Natural killer cell (primary cell): Measurements from ENCODE around the gene LRRC55. TPM values are rescaled to one million over a fixed set of nuclear protein-coding genes. Genes with fewer than 3 reads are reported as not detected.

Source experiments
- ATAC-seq, 3 donors: fragments of 150-1000 bp in 2 of 3; fragments of 200-7000 bp in 1 of 3; cut with Tn5 transposase; 1 replicate in 1 of 3; 2 replicates in 2 of 3; pipeline ENCODE4 v1.10.0; 2021; ENCODE audit warnings: mild to moderate bottlenecking in 2 of 3, moderate library complexity in 2 of 3
- DNase-seq, 2 donors: peaks; one replicate each; pipeline versions ENCODE4 v3.0.0 to v3.0.0-alpha.2; 2013 to 2021; ENCODE audit warnings: mixed read lengths in 1 of 2
- H3K27ac ChIP-seq: one replicate; pipeline ENCODE4 v1.5.1; 2013; ENCODE audit warnings: mild to moderate bottlenecking, low read length
- H3K27me3 ChIP-seq: one replicate; pipeline ENCODE4 v1.6.1; 2013; ENCODE audit warnings: low read length; ENCODE audit not compliant: control insufficient read depth, insufficient read depth
- H3K36me3 ChIP-seq: one replicate; pipeline ENCODE4 v1.6.1; 2013; ENCODE audit warnings: low read length; ENCODE audit not compliant: control insufficient read depth, insufficient read depth
- H3K4me1 ChIP-seq: one replicate; pipeline ENCODE4 v1.6.1; 2013; ENCODE audit warnings: low read length; ENCODE audit not compliant: control insufficient read depth, insufficient read depth
- H3K4me3 ChIP-seq: one replicate; pipeline ENCODE4 v1.5.1; 2013; ENCODE audit warnings: low read length
- H3K9me3 ChIP-seq: one replicate; pipeline ENCODE4 v1.6.1; 2013; ENCODE audit warnings: low read length; ENCODE audit not compliant: control insufficient read depth, insufficient read depth
- H3K27ac Mint-ChIP-seq, 2 donors: one replicate each; pipeline ENCODE4 v1.8.0; 2022; ENCODE audit warnings: mild to moderate bottlenecking in 2 of 2, mixed read lengths in 2 of 2, moderate library complexity in 1 of 2
- H3K27me3 Mint-ChIP-seq, 2 donors: one replicate each; pipeline ENCODE4 v1.8.0; 2022; ENCODE audit warnings: low read depth in 2 of 2, mixed read lengths in 2 of 2
- H3K36me3 Mint-ChIP-seq: one replicate; pipeline ENCODE4 v1.8.0; 2022; ENCODE audit warnings: mixed read lengths
- H3K4me1 Mint-ChIP-seq, 2 donors: one replicate each; pipeline ENCODE4 v1.8.0; 2022; ENCODE audit warnings: mixed read lengths in 2 of 2
- H3K4me3 Mint-ChIP-seq: one replicate; pipeline ENCODE4 v1.8.0; 2022; ENCODE audit warnings: mild to moderate bottlenecking, moderate library complexity, mixed read lengths
- H3K9me3 Mint-ChIP-seq, 2 donors: one replicate each; pipeline ENCODE4 v1.8.0; 2022; ENCODE audit warnings: mixed read lengths in 2 of 2
- WGBS: methylation state at CpG from one replicate; pipeline ENCODE4 v1.1.7; 2013; ENCODE audit warnings: missing lambda C conversion rate; ENCODE audit not compliant: insufficient coverage; 5-methylcytosine and 5-hydroxymethylcytosine counted together
- intact Hi-C: fragments of 100-400 bp; cut with micrococcal nuclease; formaldehyde crosslinking; loops from one replicate; pipeline ENCODE4 v1.14.2; 2022
- total RNA-seq, 4 donors: library from RNA; stranded (reverse); fragments of 120-200 nt in 1 of 4; gene quantifications; one replicate each; pipeline versions ENCODE4 v1.2.3 to v1.2.4, GENCODE V29; 2013 to 2022
- TF ChIP-seq, protein P1 (sequence below): fragments of 200-600 bp; IDR thresholded peaks from one replicate; pipeline ENCODE4 v1.8.0; 2022; ENCODE audit warnings: antibody characterized with exemption

LRRC55 gene
- total RNA-seq, 3 donors from 2014 or later (not counting 1 experiment from before 2014, with no cell fraction given): not detected

- no peak overlapping the region for H3K27ac ChIP-seq
- Mint-ChIP-seq H3K4me1 (no peaks in the 10 kb centered on the region), H3K27me3 (peaks cover 12 to 37% of the 10 kb centered on the region in 2 donors), H3K27ac (no peak overlapping the region), H3K4me3 (no peak overlapping the region), H3K9me3 (no peaks in the 10 kb centered on the region), H3K36me3 (no peaks in the 10 kb centered on the region)
- H3K4me3 ChIP-seq: no peak overlapping the region
- H3K36me3 ChIP-seq: no peaks in the 10 kb centered on the region
- H3K9me3 ChIP-seq: no peaks in the 10 kb centered on the region
- H3K27me3 ChIP-seq: no peaks in the 10 kb centered on the region
- no peak for DNase-seq
- no peak for ATAC-seq
- H3K4me1 ChIP-seq: no peaks in the 10 kb centered on the region
- TF ChIP-seq, protein P1, sequence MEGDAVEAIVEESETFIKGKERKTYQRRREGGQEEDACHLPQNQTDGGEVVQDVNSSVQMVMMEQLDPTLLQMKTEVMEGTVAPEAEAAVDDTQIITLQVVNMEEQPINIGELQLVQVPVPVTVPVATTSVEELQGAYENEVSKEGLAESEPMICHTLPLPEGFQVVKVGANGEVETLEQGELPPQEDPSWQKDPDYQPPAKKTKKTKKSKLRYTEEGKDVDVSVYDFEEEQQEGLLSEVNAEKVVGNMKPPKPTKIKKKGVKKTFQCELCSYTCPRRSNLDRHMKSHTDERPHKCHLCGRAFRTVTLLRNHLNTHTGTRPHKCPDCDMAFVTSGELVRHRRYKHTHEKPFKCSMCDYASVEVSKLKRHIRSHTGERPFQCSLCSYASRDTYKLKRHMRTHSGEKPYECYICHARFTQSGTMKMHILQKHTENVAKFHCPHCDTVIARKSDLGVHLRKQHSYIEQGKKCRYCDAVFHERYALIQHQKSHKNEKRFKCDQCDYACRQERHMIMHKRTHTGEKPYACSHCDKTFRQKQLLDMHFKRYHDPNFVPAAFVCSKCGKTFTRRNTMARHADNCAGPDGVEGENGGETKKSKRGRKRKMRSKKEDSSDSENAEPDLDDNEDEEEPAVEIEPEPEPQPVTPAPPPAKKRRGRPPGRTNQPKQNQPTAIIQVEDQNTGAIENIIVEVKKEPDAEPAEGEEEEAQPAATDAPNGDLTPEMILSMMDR: no peak
- intact Hi-C loops: no loop called here
- WGBS: 60% methylated on average over 1 of the region's 1 CpG
Observed at GRCh38 chr11:57155400-57155799, 26.4 kb upstream of the LRRC55 start.

GRCh38 chr11:57155838-57156607 lies 25.7 kb upstream of the LRRC55 start:
- Histone ChIP-seq H3K9me3 (no peaks in the 10 kb centered on the region), H3K4me3 (no peak overlapping the region), H3K4me1 (no peaks in the 10 kb centered on the region), H3K36me3 (no peaks in the 10 kb centered on the region), H3K27me3 (no peaks in the 10 kb centered on the region), H3K27ac (no peak overlapping the region)
- Mint-ChIP-seq H3K4me1 (no peaks in the 10 kb centered on the region), H3K9me3 (no peaks in the 10 kb centered on the region), H3K36me3 (no peaks in the 10 kb centered on the region), H3K27ac (no peak overlapping the region), H3K27me3 (peaks cover 12 to 41% of the 10 kb centered on the region in 2 donors), H3K4me3 (no peak overlapping the region)
- 48% methylated on average over 7 of the region's 10 CpGs for WGBS
- DNase-seq (no peak), ATAC-seq (no peak)
- TF ChIP-seq, protein P1: no peak
- intact Hi-C loops: no loop called here

GRCh38 chr11:57156928-57157327 lies 24.8 kb upstream of the LRRC55 start:
- DNase-seq (no peak), ATAC-seq (no peak)
- WGBS: 90% methylated on average over 4 of the region's 4 CpGs
- no peaks in the 10 kb centered on the region for H3K36me3 ChIP-seq
- no peak overlapping the region for H3K27ac ChIP-seq
- Mint-ChIP-seq H3K4me1 (no peaks in the 10 kb centered on the region), H3K27ac (no peak overlapping the region), H3K9me3 (no peaks in the 10 kb centered on the region), H3K4me3 (no peak overlapping the region), H3K36me3 (no peaks in the 10 kb centered on the region), H3K27me3 (peaks cover 14 to 50% of the 10 kb centered on the region in 2 donors)
- H3K9me3 ChIP-seq: no peaks in the 10 kb centered on the region
- H3K27me3 ChIP-seq: no peaks in the 10 kb centered on the region
- no peaks in the 10 kb centered on the region for H3K4me1 ChIP-seq
- intact Hi-C loops: no loop called here
- TF ChIP-seq, protein P1: no peak
- H3K4me3 ChIP-seq: no peak overlapping the region

DNA sequence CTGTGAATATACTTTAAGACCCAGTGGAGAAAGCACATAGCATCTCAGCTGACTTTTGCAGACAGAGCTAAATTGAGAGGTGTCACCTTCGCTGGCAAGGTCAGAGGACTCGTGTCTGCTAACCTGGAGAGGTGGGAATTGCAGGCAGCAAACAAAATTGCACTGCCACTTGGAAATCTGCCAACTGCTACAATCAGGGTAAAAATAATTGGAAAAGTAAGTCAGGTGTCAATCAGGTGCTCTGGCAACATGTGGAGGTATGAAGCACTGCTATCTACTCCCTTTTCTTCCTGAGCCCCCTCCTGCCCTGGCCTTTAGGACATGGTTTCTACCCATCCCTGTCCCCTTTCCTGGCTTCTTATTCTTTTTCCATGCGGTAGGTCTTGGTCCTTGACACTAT lies 24.1 kb upstream of the LRRC55 start:
- Histone ChIP-seq H3K36me3 (no peaks in the 10 kb centered on the region), H3K9me3 (no peaks in the 10 kb centered on the region), H3K27me3 (no peaks in the 10 kb centered on the region), H3K4me3 (no peak overlapping the region), H3K4me1 (no peaks in the 10 kb centered on the region), H3K27ac (no peak overlapping the region)
- WGBS: 53% methylated on average over 3 of the region's 3 CpGs
- Mint-ChIP-seq H3K36me3 (no peaks in the 10 kb centered on the region), H3K27ac (no peak overlapping the region), H3K27me3 (peaks cover 14 to 57% of the 10 kb centered on the region in 2 donors), H3K4me1 (no peaks in the 10 kb centered on the region), H3K4me3 (no peak overlapping the region), H3K9me3 (no peaks in the 10 kb centered on the region)
- intact Hi-C loops: no loop called here
- DNase-seq: no peak
- ATAC-seq: no peak
- TF ChIP-seq, protein P1: no peak
